PFSK-1 (cell line): ENCODE measurements around the gene VAV2.

ENCODE experiments used
- FOXP2 ChIP-seq: optimal IDR thresholded peaks from 2 replicates; pipeline ENCODE3; 2011; ENCODE audit warnings: borderline replicate concordance, control low read depth, inconsistent platforms; ENCODE audit not compliant: insufficient read depth; ENCODE audit errors: extremely low read length, extremely low read depth
- POLR2AphosphoS5 ChIP-seq: IDR thresholded peaks from 2 replicates; pipeline ENCODE4 v1.6.1; 2012; ENCODE audit warnings: low read depth, mild to moderate bottlenecking, control low read depth, low read length, moderate library complexity
- REST ChIP-seq, 2 experiments: IDR thresholded peaks; 2 replicates each; pipeline versions ENCODE4 v1.6.1 to v1.8.0; 2011 to 2012; ENCODE audit warnings: low read depth in 2 of 2, low read length in 2 of 2, control low read depth in 1 of 2, inconsistent platforms in 1 of 2, mild to moderate bottlenecking in 1 of 2, moderate library complexity in 1 of 2; ENCODE audit not compliant: insufficient read depth in 1 of 2
- SIN3A ChIP-seq: IDR thresholded peaks from 2 replicates; pipeline ENCODE4 v1.6.1; 2012; ENCODE audit warnings: mild to moderate bottlenecking, low read length, moderate library complexity, borderline replicate concordance; ENCODE audit not compliant: insufficient read depth
- TAF1 ChIP-seq: IDR thresholded peaks from 2 replicates; pipeline ENCODE4 v1.6.1; 2012; ENCODE audit warnings: low read length, control low read depth, borderline replicate concordance; ENCODE audit not compliant: insufficient read depth

VAV2 gene

GRCh38 chr9:133838859-133839507 lies 153.1 kb downstream of the VAV2 start:
- no peak for TF ChIP-seq TAF1
- no peak for TF ChIP-seq REST (IDR thresholded peaks at IDR 0.05; ENCODE audit: insufficient read depth in 1 of 2, low read depth in 2 of 2, low read length in 2 of 2)
- TF ChIP-seq FOXP2 = no peak
- no peak for TF ChIP-seq SIN3A
- TF ChIP-seq POLR2AphosphoS5 = no peak

GRCh38 chr9:133837627-133838597 lies 154.2 kb downstream of the VAV2 start:
- TF ChIP-seq FOXP2 (no peak), POLR2AphosphoS5 (no peak), TAF1 (no peak), REST (IDR thresholded peaks at IDR 0.05; ENCODE audit: insufficient read depth in 1 of 2, low read depth in 2 of 2, low read length in 2 of 2) (no peak), SIN3A (no peak)

GRCh38 chr9:133836818-133837217 lies 155.3 kb downstream of the VAV2 start:
- TF ChIP-seq POLR2AphosphoS5 = no peak
- no peak for TF ChIP-seq REST (IDR thresholded peaks at IDR 0.05; ENCODE audit: insufficient read depth in 1 of 2, low read depth in 2 of 2, low read length in 2 of 2)
- TF ChIP-seq FOXP2 = no peak
- no peak for TF ChIP-seq TAF1

- no peak for TF ChIP-seq SIN3A
- TF ChIP-seq REST (IDR thresholded peaks at IDR 0.05; ENCODE audit: insufficient read depth in 1 of 2, low read depth in 2 of 2, low read length in 2 of 2) = no peak
- no peak for TF ChIP-seq TAF1
- TF ChIP-seq FOXP2 = no peak
- TF ChIP-seq POLR2AphosphoS5 = no peak
Observed at GRCh38 chr9:133836001-133836758, 155.9 kb downstream of the VAV2 start.
